Measurements from ENCODE around the gene NSMCE4A. TPM values are rescaled to one million over a fixed set of nuclear protein-coding genes. Genes with fewer than 3 reads are reported as not detected.

The NSMCE4A gene
- total RNA-seq, 1 experiment from 2014 or later = 111 TPM

DNA sequence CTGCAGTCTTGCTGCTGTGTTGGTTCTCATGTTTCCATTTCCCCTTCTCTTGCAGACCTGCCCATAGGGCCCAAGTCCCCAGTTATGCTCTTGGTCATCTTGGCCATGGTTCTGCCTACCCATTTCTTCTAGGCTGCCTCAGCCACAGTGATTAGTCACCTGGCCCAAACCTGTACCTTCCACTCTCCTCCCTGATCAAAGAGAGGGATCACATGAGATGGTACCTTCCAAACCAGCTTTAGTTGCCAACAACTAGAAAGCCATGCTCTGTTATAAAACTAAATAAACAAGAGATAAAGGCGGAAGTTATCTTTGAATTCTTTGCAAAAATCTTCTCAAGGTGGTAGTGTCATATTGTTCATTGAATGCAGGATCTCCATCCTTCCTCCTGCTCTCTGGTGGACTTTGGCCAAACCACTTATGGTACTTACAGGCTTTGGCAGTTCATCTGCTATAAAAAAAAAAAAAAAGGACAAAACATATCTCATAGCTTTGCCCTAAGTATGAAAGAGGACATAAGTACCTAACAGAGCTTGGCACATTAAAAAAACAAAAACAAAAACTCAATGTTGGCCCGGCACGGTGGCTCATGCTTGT, 39.7 kb upstream of the NSMCE4A start:
- POLR2A ChIA-PET = no interaction called here
- no TSS peak for BruUV-seq (replicated peaks)
- peak overlapping the region; percentile 87 for H3K27ac Mint-ChIP-seq (ENCODE audit: unreplicated experiment)

DNA sequence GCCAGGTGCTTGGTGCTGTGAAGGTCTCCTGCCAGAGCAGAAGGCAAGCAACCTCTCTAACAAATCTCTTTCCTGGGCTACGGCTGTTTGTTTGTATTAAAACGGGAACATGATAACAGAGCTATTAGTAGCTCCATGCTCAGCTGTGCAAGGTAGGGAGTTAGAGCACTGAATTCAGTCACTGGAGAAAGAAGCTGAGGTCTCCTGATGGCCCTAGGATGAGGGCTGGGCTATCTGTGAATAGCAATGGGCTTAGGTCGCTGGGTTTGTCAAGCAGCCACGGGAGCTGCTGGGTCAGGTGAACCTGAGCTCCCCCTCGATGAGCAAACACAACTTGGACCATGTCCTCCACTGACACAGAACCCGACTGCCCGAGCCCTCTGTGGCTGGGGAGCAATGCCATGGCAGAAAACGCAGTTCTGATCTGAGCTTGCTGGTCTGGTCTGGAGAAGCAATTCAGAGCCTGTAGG, 38.3 kb upstream of the NSMCE4A start:
- DNase-seq = peak; percentile 15 to 50
- ChIA-PET CTCF (no interaction called here), POLR2A (interaction anchor here (0.7 kb wide), 1 partner anchor 99 kb away, joined by 3 read pairs; no protein-coding TSS in a partner anchor)
- Mint-ChIP-seq H3K4me3 (ENCODE audit: unreplicated experiment) (no peak overlapping the region), H3K9me3 (ENCODE audit: unreplicated experiment) (peaks cover 15% of the 10 kb centered on the region), H3K27me3 (ENCODE audit: insufficient read depth, unreplicated experiment) (no peaks in the 10 kb centered on the region), H3K36me3 (ENCODE audit: insufficient read depth, unreplicated experiment) (peaks cover 6% of the 10 kb centered on the region), H3K4me1 (ENCODE audit: low read depth, unreplicated experiment) (peaks cover 14% of the 10 kb centered on the region), H3K27ac (ENCODE audit: unreplicated experiment) (no peak overlapping the region)
- Histone ChIP-seq H3K4me3 (ENCODE audit: low read depth, low read length) (no peak overlapping the region), H3K9me3 (peaks cover 5% of the 10 kb centered on the region; the same call in 1 of the 2 replicates), H3K27me3 (replicated peaks; ENCODE audit: control insufficient read depth, insufficient read depth, low read length) (no peaks in the 10 kb centered on the region), H3K4me1 (peaks cover 29% of the 10 kb centered on the region), H3K36me3 (ENCODE audit: control insufficient read depth, insufficient read depth, low read length) (no peaks in the 10 kb centered on the region)
- BruUV-seq (replicated peaks) = no TSS peak
- intact Hi-C loops (cut with micrococcal nuclease; ENCODE audit: unreplicated experiment) = no loop called here
- TF ChIP-seq, protein P1, sequence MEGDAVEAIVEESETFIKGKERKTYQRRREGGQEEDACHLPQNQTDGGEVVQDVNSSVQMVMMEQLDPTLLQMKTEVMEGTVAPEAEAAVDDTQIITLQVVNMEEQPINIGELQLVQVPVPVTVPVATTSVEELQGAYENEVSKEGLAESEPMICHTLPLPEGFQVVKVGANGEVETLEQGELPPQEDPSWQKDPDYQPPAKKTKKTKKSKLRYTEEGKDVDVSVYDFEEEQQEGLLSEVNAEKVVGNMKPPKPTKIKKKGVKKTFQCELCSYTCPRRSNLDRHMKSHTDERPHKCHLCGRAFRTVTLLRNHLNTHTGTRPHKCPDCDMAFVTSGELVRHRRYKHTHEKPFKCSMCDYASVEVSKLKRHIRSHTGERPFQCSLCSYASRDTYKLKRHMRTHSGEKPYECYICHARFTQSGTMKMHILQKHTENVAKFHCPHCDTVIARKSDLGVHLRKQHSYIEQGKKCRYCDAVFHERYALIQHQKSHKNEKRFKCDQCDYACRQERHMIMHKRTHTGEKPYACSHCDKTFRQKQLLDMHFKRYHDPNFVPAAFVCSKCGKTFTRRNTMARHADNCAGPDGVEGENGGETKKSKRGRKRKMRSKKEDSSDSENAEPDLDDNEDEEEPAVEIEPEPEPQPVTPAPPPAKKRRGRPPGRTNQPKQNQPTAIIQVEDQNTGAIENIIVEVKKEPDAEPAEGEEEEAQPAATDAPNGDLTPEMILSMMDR (IDR thresholded peaks at IDR 0.05; ENCODE audit: insufficient read depth in 1 of 2, low read depth in 1 of 2, low read length in 1 of 2, severe bottlenecking in 1 of 2, unreplicated experiment in 1 of 2) = no peak

More for the DNA sequence above, 39.7 kb upstream of the NSMCE4A start:
- H3K4me1 Mint-ChIP-seq (ENCODE audit: low read depth, unreplicated experiment) = peaks cover 14% of the 10 kb centered on the region
- H3K36me3 Mint-ChIP-seq (ENCODE audit: insufficient read depth, unreplicated experiment) = peaks cover 18% of the 10 kb centered on the region
- H3K9me3 ChIP-seq = 0 out of 2 replicates have a peak, but pooled peaks cover 5% of the 10 kb centered on the region
- TF ChIP-seq, protein P1 (IDR thresholded peaks at IDR 0.05; ENCODE audit: insufficient read depth in 1 of 2, low read depth in 1 of 2, low read length in 1 of 2, severe bottlenecking in 1 of 2, unreplicated experiment in 1 of 2) = no peak
- peak overlapping the region; percentile 17 for H3K4me3 Mint-ChIP-seq (ENCODE audit: unreplicated experiment)
- CTCF ChIA-PET = interaction anchor here (0.6 kb wide), 1 partner anchor 37 kb away, joined by 3 read pairs; no protein-coding TSS in a partner anchor
- H3K36me3 ChIP-seq (ENCODE audit: control insufficient read depth, insufficient read depth, low read length) = no peaks in the 10 kb centered on the region
- H3K27me3 Mint-ChIP-seq (ENCODE audit: insufficient read depth, unreplicated experiment) = no peaks in the 10 kb centered on the region
- peaks cover 29% of the 10 kb centered on the region for H3K4me1 ChIP-seq
- H3K9me3 Mint-ChIP-seq (ENCODE audit: unreplicated experiment) = peaks cover 15% of the 10 kb centered on the region
- DNase-seq = peak; percentile 31 to 52
- H3K4me3 ChIP-seq (ENCODE audit: low read depth, low read length) = no peak overlapping the region
- intact Hi-C loops (cut with micrococcal nuclease; ENCODE audit: unreplicated experiment) = loop anchor here (5.0 kb wide), 1 partner anchor 48 kb away; no protein-coding TSS in a partner anchor
- no peaks in the 10 kb centered on the region for H3K27me3 ChIP-seq (replicated peaks; ENCODE audit: control insufficient read depth, insufficient read depth, low read length)

DNA sequence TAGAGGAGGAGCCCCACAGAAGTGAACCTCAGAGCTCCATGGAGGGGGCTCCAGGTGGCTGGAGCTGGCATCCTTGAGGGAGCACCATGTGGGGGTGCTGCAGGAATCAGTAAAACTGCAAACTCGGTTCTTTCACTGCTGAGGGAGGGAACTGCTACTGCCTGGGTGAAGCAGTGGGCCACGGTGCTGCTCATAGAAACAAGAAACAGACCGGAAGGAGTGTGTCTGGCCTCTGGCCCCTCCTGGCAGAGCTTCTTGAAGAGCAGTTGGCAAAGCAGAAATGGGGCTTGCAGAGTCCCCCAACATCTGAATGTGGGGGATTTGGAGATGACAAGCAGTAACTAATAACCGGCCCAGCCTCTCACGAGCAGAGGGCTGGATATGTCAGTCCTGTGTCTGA, 37.7 kb upstream of the NSMCE4A start:
- CTCF ChIA-PET = no interaction called here
- H3K27ac Mint-ChIP-seq (ENCODE audit: unreplicated experiment) = no peak overlapping the region
- TF ChIP-seq, protein P1 (IDR thresholded peaks at IDR 0.05; ENCODE audit: insufficient read depth in 1 of 2, low read depth in 1 of 2, low read length in 1 of 2, severe bottlenecking in 1 of 2, unreplicated experiment in 1 of 2) = no peak

More for the DNA sequence above, 37.7 kb upstream of the NSMCE4A start:
- peaks cover 5% of the 10 kb centered on the region; the same call in 1 of the 2 replicates for H3K9me3 ChIP-seq
- H3K4me1 ChIP-seq = peaks cover 25% of the 10 kb centered on the region
- Mint-ChIP-seq H3K4me3 (ENCODE audit: unreplicated experiment) (no peak overlapping the region), H3K36me3 (ENCODE audit: insufficient read depth, unreplicated experiment) (peaks cover 6% of the 10 kb centered on the region), H3K4me1 (ENCODE audit: low read depth, unreplicated experiment) (peaks cover 14% of the 10 kb centered on the region), H3K9me3 (ENCODE audit: unreplicated experiment) (peaks cover 15% of the 10 kb centered on the region), H3K27me3 (ENCODE audit: insufficient read depth, unreplicated experiment) (no peaks in the 10 kb centered on the region)
- POLR2A ChIA-PET = interaction anchor here (0.7 kb wide), 1 partner anchor 100 kb away, joined by 3 read pairs; no protein-coding TSS in a partner anchor
- no TSS peak for BruUV-seq (replicated peaks)
- H3K4me3 ChIP-seq (ENCODE audit: low read depth, low read length) = no peak overlapping the region
- no peak for DNase-seq
- H3K27me3 ChIP-seq (replicated peaks; ENCODE audit: control insufficient read depth, insufficient read depth, low read length) = no peaks in the 10 kb centered on the region
- no peaks in the 10 kb centered on the region for H3K36me3 ChIP-seq (ENCODE audit: control insufficient read depth, insufficient read depth, low read length)
- intact Hi-C loops (cut with micrococcal nuclease; ENCODE audit: unreplicated experiment) = no loop called here
